ENCODE measurements around the gene COBLL1. TPM values are rescaled to one million over a fixed set of nuclear protein-coding genes. Genes with fewer than 3 reads are reported as not detected.

Gene COBLL1
- total RNA-seq, 1 donor from 2014 or later, result 4.4 TPM

- Mint-ChIP-seq H3K27me3 (ENCODE audit: low read depth) (no peaks in the 10 kb centered on the region), H3K9me3 (no peaks in the 10 kb centered on the region), H3K27ac (ENCODE audit: unreplicated experiment) (no peak overlapping the region), H3K4me1 (no peaks in the 10 kb centered on the region), H3K4me3 (no peak overlapping the region), H3K36me3 (ENCODE audit: low read depth) (no peaks in the 10 kb centered on the region)
- no peak for DNase-seq (ENCODE audit: low read depth, low spot score)
- no peak for TF ChIP-seq CTCF (conservative IDR thresholded peaks at IDR 0.05)
Observed at GRCh38 chr2:164777847-164778461, 63.7 kb downstream of the COBLL1 start.

GRCh38 chr2:164773635-164774034 is 68.0 kb downstream of the COBLL1 start:
- H3K4me3 Mint-ChIP-seq, result no peak overlapping the region
- no peaks in the 10 kb centered on the region for H3K4me1 Mint-ChIP-seq
- H3K27ac Mint-ChIP-seq (ENCODE audit: unreplicated experiment), result no peak overlapping the region
- H3K27me3 Mint-ChIP-seq (ENCODE audit: low read depth), result no peaks in the 10 kb centered on the region
- DNase-seq (ENCODE audit: low read depth, low spot score), result no peak
- no peaks in the 10 kb centered on the region for H3K36me3 Mint-ChIP-seq (ENCODE audit: low read depth)
- no peaks in the 10 kb centered on the region for H3K9me3 Mint-ChIP-seq
- no peak for TF ChIP-seq CTCF (conservative IDR thresholded peaks at IDR 0.05)

- no peaks in the 10 kb centered on the region for H3K36me3 Mint-ChIP-seq (ENCODE audit: low read depth)
- no peaks in the 10 kb centered on the region for H3K9me3 Mint-ChIP-seq
Observed at GRCh38 chr2:164773091-164773490, 68.5 kb downstream of the COBLL1 start.

GRCh38 chr2:164771897-164772296 is 69.7 kb downstream of the COBLL1 start:
- H3K4me3 Mint-ChIP-seq, result no peak overlapping the region
- no peaks in the 10 kb centered on the region for H3K9me3 Mint-ChIP-seq
- no peaks in the 10 kb centered on the region for H3K27me3 Mint-ChIP-seq (ENCODE audit: low read depth)
- no peak overlapping the region for H3K27ac Mint-ChIP-seq (ENCODE audit: unreplicated experiment)
- H3K36me3 Mint-ChIP-seq (ENCODE audit: low read depth), result no peaks in the 10 kb centered on the region
- TF ChIP-seq CTCF (conservative IDR thresholded peaks at IDR 0.05), result no peak
- H3K4me1 Mint-ChIP-seq, result no peaks in the 10 kb centered on the region
- DNase-seq (ENCODE audit: low read depth, low spot score), result no peak

More at GRCh38 chr2:164773091-164773490, 68.5 kb downstream of the COBLL1 start:
- H3K27me3 Mint-ChIP-seq (ENCODE audit: low read depth), result no peaks in the 10 kb centered on the region
- no peak for DNase-seq (ENCODE audit: low read depth, low spot score)
- no peak overlapping the region for H3K27ac Mint-ChIP-seq (ENCODE audit: unreplicated experiment)
- TF ChIP-seq CTCF (conservative IDR thresholded peaks at IDR 0.05), result no peak
- H3K4me1 Mint-ChIP-seq, result no peaks in the 10 kb centered on the region
- no peak overlapping the region for H3K4me3 Mint-ChIP-seq

- Mint-ChIP-seq H3K4me1 (no peaks in the 10 kb centered on the region), H3K4me3 (no peak overlapping the region), H3K27ac (ENCODE audit: unreplicated experiment) (no peak overlapping the region), H3K36me3 (ENCODE audit: low read depth) (no peaks in the 10 kb centered on the region), H3K27me3 (ENCODE audit: low read depth) (no peaks in the 10 kb centered on the region), H3K9me3 (no peaks in the 10 kb centered on the region)
- DNase-seq (ENCODE audit: low read depth, low spot score), result no peak
- no peak for TF ChIP-seq CTCF (conservative IDR thresholded peaks at IDR 0.05)
Observed at GRCh38 chr2:164770421-164770916, 71.2 kb downstream of the COBLL1 start.
